HFFc6 (cell line): ENCODE data around the gene SLC66A1. TPM values are rescaled to one million over a fixed set of nuclear protein-coding genes. Genes with fewer than 3 reads are reported as not detected.

ENCODE experiments used
- DNase-seq: peaks from one replicate; pipeline ENCODE4 v3.0.0-alpha.2; 2018
- H3K27ac Mint-ChIP-seq: 2 replicates; pipeline ENCODE4 v1.8.0; 2020; ENCODE audit warnings: mild to moderate bottlenecking, mixed read lengths
- H3K27me3 Mint-ChIP-seq: 2 replicates; pipeline ENCODE4 v1.8.0; 2021; ENCODE audit warnings: mild to moderate bottlenecking, moderate library complexity, mixed read lengths; ENCODE audit not compliant: insufficient read depth
- H3K36me3 Mint-ChIP-seq: 2 replicates; pipeline ENCODE4 v1.8.0; 2021; ENCODE audit warnings: low read depth, mixed read lengths
- H3K4me1 Mint-ChIP-seq: 2 replicates; pipeline ENCODE4 v1.8.0; 2020; ENCODE audit warnings: low read depth, mixed read lengths
- H3K4me3 Mint-ChIP-seq: 2 replicates; pipeline ENCODE4 v1.8.0; 2020; ENCODE audit warnings: mild to moderate bottlenecking, moderate library complexity, mixed read lengths
- H3K9me3 Mint-ChIP-seq: 2 replicates; pipeline ENCODE4 v1.8.0; 2020; ENCODE audit warnings: mild to moderate bottlenecking, mixed read lengths
- CTCF ChIP-seq: fragments of 200-600 bp; sonication (generic); IDR thresholded peaks from 2 replicates; pipeline ENCODE4 v1.5.0; 2021; ENCODE audit warnings: antibody characterized with exemption, mild to moderate bottlenecking
- total RNA-seq, 6 experiments: library from RNA; stranded (reverse); fragmentation: NEBNext Ultra II Directional; extraction: Animal tissue kit (Norgen Biotek cat#: 25700); gene quantifications; 2 replicates in 1 of 6; 3 replicates in 5 of 6; pipeline ENCODE4 v1.2.3, GENCODE V29; 2021

SLC66A1 gene
- total RNA-seq, 6 experiments from 2014 or later = 13.3 to 15.6 (median 14.2) TPM

GRCh38 chr1:19324665-19324990, 12.5 kb downstream of the SLC66A1 start:
- Mint-ChIP-seq H3K4me1 (no peaks in the 10 kb centered on the region), H3K27me3 (peaks cover 17% of the 10 kb centered on the region), H3K36me3 (no peaks in the 10 kb centered on the region), H3K9me3 (no peaks in the 10 kb centered on the region), H3K4me3 (no peak overlapping the region; the same call in 1 of the 2 replicates), H3K27ac (no peak overlapping the region)
- no peak for TF ChIP-seq CTCF
- no peak for DNase-seq

- no peak for TF ChIP-seq CTCF
- Mint-ChIP-seq H3K4me1 (no peaks in the 10 kb centered on the region), H3K36me3 (no peaks in the 10 kb centered on the region), H3K27me3 (peaks cover 21% of the 10 kb centered on the region), H3K27ac (no peak overlapping the region), H3K4me3 (no peak overlapping the region), H3K9me3 (no peaks in the 10 kb centered on the region)
- DNase-seq = no peak
These were observed 13.3 kb downstream of the SLC66A1 start for GRCh38 chr1:19325368-19325957.

- H3K27me3 Mint-ChIP-seq = peaks cover 19% of the 10 kb centered on the region
- H3K36me3 Mint-ChIP-seq = no peaks in the 10 kb centered on the region
- H3K4me1 Mint-ChIP-seq = no peaks in the 10 kb centered on the region
- no peaks in the 10 kb centered on the region for H3K9me3 Mint-ChIP-seq
- peak; percentile 15; the same call in 1 of the 2 replicates for TF ChIP-seq CTCF
- no peak overlapping the region for H3K4me3 Mint-ChIP-seq
- DNase-seq = no peak
- H3K27ac Mint-ChIP-seq = no peak overlapping the region
These were observed 14.0 kb downstream of the SLC66A1 start for GRCh38 chr1:19325958-19326747.

- DNase-seq = no peak
- no peaks in the 10 kb centered on the region for H3K4me1 Mint-ChIP-seq
- H3K4me3 Mint-ChIP-seq = no peak overlapping the region
- no peaks in the 10 kb centered on the region for H3K36me3 Mint-ChIP-seq
- 0 out of 2 replicates have a peak overlapping the region, but pooled peaks have one; percentile 13 for H3K27ac Mint-ChIP-seq
- H3K27me3 Mint-ChIP-seq = peaks cover 18% of the 10 kb centered on the region
- H3K9me3 Mint-ChIP-seq = no peaks in the 10 kb centered on the region
- no peak for TF ChIP-seq CTCF
These were observed 14.6 kb downstream of the SLC66A1 start for GRCh38 chr1:19326748-19327065.

- H3K36me3 Mint-ChIP-seq = no peaks in the 10 kb centered on the region
- no peaks in the 10 kb centered on the region for H3K9me3 Mint-ChIP-seq
- no peak for TF ChIP-seq CTCF
- H3K27me3 Mint-ChIP-seq = peaks cover 18% of the 10 kb centered on the region
- H3K4me3 Mint-ChIP-seq = no peak overlapping the region
- DNase-seq = no peak
- H3K4me1 Mint-ChIP-seq = no peaks in the 10 kb centered on the region
- H3K27ac Mint-ChIP-seq = no peak overlapping the region
These were observed 15.2 kb downstream of the SLC66A1 start for GRCh38 chr1:19327301-19327700.
